Neural cell (in vitro differentiated cells): Measurements from ENCODE around the gene CEP85.

ENCODE experiments used
- CTCF ChIP-seq: fragments of 450-650 bp; IDR thresholded peaks from 2 replicates; pipeline ENCODE4 v1.5.1; 2014; ENCODE audit warnings: antibody characterized with exemption, mild to moderate bottlenecking, moderate library complexity; ENCODE audit not compliant: poor library complexity, severe bottlenecking
- EP300 ChIP-seq: fragments of 450-650 bp; conservative IDR thresholded peaks from 2 replicates; pipeline ENCODE4 v1.6.1; 2014; ENCODE audit warnings: antibody characterized with exemption, mild to moderate bottlenecking, moderate library complexity; ENCODE audit not compliant: poor library complexity, severe bottlenecking
- EZH2 ChIP-seq: fragments of 200-600, 300-800 bp; shearing (Covaris generic), sonication (generic); IDR thresholded peaks from 2 replicates; pipeline ENCODE4 v1.6.1; 2014; ENCODE audit warnings: antibody characterized with exemption, low read length, borderline replicate concordance, mild to moderate bottlenecking; ENCODE audit not compliant: insufficient read depth, poor library complexity, severe bottlenecking
- TAF1 ChIP-seq: IDR thresholded peaks from 2 replicates; pipeline ENCODE4 v1.6.1; 2012; ENCODE audit warnings: low read depth

- no peak for TF ChIP-seq CTCF
- TF ChIP-seq TAF1: no peak
- TF ChIP-seq EZH2: no peak
- no peak for TF ChIP-seq EP300
Measured at GRCh38 chr1:26210147-26210870, 23.7 kb upstream of the CEP85 start.
